Thoracic aorta (tissue), 2 donors: ENCODE measurements around the gene TRIM62. TPM values are rescaled to one million over a fixed set of nuclear protein-coding genes. Genes with fewer than 3 reads are reported as not detected.

Experiments
- ATAC-seq: fragments of 150-250 bp; one replicate; pipeline ENCODE4 v1.8.0; 2017; ENCODE audit warnings: low read depth; ENCODE audit not compliant: insufficient number of reproducible peaks, low FRiP score
- DNase-seq: peaks from one replicate; pipeline ENCODE4 v3.0.0-alpha.2; 2020; ENCODE audit warnings: low spot score
- H3K27ac ChIP-seq, 2 donors: fragments of 200-600 bp; sonication (generic); 1 replicate in 1 of 2; 2 replicates in 1 of 2; pipeline ENCODE4 v1.5.1; 2016; ENCODE audit warnings: mild to moderate bottlenecking in 2 of 2, moderate library complexity in 2 of 2
- H3K27me3 ChIP-seq: fragments of 200-600 bp; sonication (generic); replicated peaks from 2 replicates; pipeline ENCODE4 v1.6.0; 2016; ENCODE audit warnings: mild to moderate bottlenecking; ENCODE audit not compliant: insufficient read depth
- H3K36me3 ChIP-seq: fragments of 200-600 bp; sonication (generic); one replicate; pipeline ENCODE4 v1.5.1; 2016
- H3K4me1 ChIP-seq, 2 donors: fragments of 200-600 bp; sonication (generic); 1 replicate in 1 of 2; 2 replicates in 1 of 2; pipeline versions ENCODE4 v1.5.1 to v1.6.0; 2016; ENCODE audit warnings: low read depth in 2 of 2, mild to moderate bottlenecking in 1 of 2; ENCODE audit not compliant: control insufficient read depth in 1 of 2
- H3K4me3 ChIP-seq: fragments of 200-600 bp; sonication (generic); 2 replicates; pipeline ENCODE4 v1.5.1; 2016; ENCODE audit warnings: mild to moderate bottlenecking
- H3K9me3 ChIP-seq: fragments of 200-600 bp; sonication (generic); 2 replicates; pipeline ENCODE4 v1.5.1; 2016
- total RNA-seq, 2 donors: library from RNA; depleted of rRNA; stranded (reverse); fragments of >200 nt; gene quantifications; one replicate each; pipeline versions ENCODE4 v1.1.0 to v1.2.3, GENCODE V29; 2016
- TF ChIP-seq, protein P1 (sequence below): fragments of 200-600 bp; sonication (generic); IDR thresholded peaks from one replicate; pipeline ENCODE4 v1.5.1; 2019; ENCODE audit warnings: antibody characterized with exemption

TRIM62 gene
- total RNA-seq, 2 donors from 2014 or later: 13.0 to 14.0 TPM

DNA sequence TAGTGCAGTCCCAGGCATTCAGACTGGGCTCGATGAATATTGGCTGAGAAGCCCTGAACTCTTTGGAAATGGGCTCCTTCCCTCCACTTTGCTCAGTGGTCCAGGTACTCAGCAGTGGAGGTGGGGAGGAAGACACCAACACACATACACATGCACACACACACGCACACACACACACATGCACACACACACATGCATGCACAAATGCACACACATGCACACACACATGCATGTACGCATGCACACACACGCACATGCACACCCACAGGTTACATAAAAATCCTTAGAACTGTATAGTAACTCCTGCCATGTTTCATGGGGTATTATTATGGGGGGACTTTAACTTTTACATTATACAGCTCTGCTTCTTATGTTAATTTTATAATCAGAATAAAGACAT lies 5.0 kb downstream of the TRIM62 start:
- Histone ChIP-seq H3K27ac (no peak overlapping the region), H3K27me3 (no peaks in the 10 kb centered on the region), H3K36me3 (no peaks in the 10 kb centered on the region), H3K4me3 (no peak overlapping the region), H3K9me3 (no peaks in the 10 kb centered on the region), H3K4me1 (peaks cover 0 to 5% of the 10 kb centered on the region in 2 donors)
- TF ChIP-seq, protein P1, sequence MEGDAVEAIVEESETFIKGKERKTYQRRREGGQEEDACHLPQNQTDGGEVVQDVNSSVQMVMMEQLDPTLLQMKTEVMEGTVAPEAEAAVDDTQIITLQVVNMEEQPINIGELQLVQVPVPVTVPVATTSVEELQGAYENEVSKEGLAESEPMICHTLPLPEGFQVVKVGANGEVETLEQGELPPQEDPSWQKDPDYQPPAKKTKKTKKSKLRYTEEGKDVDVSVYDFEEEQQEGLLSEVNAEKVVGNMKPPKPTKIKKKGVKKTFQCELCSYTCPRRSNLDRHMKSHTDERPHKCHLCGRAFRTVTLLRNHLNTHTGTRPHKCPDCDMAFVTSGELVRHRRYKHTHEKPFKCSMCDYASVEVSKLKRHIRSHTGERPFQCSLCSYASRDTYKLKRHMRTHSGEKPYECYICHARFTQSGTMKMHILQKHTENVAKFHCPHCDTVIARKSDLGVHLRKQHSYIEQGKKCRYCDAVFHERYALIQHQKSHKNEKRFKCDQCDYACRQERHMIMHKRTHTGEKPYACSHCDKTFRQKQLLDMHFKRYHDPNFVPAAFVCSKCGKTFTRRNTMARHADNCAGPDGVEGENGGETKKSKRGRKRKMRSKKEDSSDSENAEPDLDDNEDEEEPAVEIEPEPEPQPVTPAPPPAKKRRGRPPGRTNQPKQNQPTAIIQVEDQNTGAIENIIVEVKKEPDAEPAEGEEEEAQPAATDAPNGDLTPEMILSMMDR: no peak
- ATAC-seq: no peak
- DNase-seq: no peak

DNA sequence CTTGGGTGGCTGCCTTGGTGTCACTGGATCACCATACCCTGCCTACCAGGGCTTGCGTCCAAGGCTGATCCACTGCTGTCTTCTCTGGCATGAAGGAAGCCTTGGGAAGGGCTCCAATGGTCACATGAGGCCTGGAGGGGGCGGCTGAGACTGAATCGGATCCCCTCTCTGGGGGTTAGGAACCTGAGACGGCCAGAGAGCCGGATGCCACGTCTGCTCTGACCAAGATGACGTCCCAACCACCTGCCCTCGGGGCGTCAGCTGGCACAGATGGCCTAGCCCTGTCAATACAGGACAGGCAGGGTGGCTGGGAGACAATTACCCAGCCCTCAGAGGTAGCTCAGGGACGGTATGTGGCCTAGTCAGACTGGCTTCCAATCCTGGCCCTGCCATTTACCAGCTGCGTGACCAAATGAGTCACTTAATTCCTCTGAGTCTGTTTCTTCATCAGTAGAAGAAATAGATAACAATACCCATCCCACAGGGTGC lies 5.4 kb downstream of the TRIM62 start:
- H3K27ac ChIP-seq: no peak overlapping the region
- H3K9me3 ChIP-seq: no peaks in the 10 kb centered on the region
- no peak for ATAC-seq
- no peaks in the 10 kb centered on the region for H3K36me3 ChIP-seq
- H3K27me3 ChIP-seq: no peaks in the 10 kb centered on the region
- peaks cover 0 to 5% of the 10 kb centered on the region in 2 donors for H3K4me1 ChIP-seq
- DNase-seq: no peak
- TF ChIP-seq, protein P1: no peak
- H3K4me3 ChIP-seq: no peak overlapping the region

DNA sequence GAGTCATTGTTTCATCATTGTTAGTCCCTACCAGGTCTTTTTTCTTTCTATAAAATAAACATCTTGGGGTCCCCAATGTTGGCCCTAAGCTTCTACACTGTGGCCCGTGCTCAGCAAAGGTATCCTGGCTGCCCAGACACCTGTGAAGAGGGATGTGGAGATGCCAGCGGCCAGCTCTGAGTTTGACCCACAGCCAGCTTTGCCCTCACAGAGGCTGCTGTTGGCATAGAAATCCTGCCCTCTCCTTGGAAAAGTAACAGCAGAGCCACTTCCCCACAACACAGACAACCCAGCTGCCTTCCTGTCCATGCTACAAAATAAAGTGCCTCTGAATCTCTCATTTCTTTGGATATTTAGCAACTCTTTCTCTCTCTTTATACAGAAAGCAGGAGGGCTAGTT lies 6.0 kb downstream of the TRIM62 start:
- TF ChIP-seq, protein P1: no peak
- no peak overlapping the region for H3K27ac ChIP-seq

DNA sequence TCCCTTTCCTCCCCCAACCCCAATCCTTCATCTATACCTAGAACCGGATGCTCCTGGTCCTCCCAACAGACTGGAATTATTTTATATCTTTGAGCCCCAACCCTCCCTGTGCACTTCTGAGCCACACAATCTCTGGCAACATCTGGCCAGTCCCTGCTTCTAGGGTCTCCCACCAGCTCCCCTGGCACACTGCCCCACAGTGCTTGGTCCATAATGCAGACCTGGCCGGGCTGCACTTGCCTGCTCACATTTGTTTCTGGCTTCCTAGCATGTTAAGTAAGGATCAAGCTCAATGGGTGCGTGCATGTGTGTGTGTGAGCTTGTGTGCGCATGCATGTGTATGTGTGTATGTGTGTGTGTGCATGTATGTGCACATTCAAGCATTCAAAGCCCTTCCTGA lies 8.8 kb downstream of the TRIM62 start:
- H3K27ac ChIP-seq: no peak overlapping the region
- DNase-seq (no peak), ATAC-seq (no peak)
- TF ChIP-seq, protein P1: no peak
- H3K9me3 ChIP-seq: no peaks in the 10 kb centered on the region
- no peaks in the 10 kb centered on the region for H3K27me3 ChIP-seq
- no peaks in the 10 kb centered on the region for H3K36me3 ChIP-seq
- no peaks in the 10 kb centered on the region for H3K4me1 ChIP-seq
- H3K4me3 ChIP-seq: no peak overlapping the region

More for the DNA sequence above, 6.0 kb downstream of the TRIM62 start:
- Histone ChIP-seq H3K4me3 (no peak overlapping the region), H3K36me3 (no peaks in the 10 kb centered on the region), H3K27me3 (no peaks in the 10 kb centered on the region), H3K9me3 (no peaks in the 10 kb centered on the region), H3K4me1 (peaks cover 0 to 5% of the 10 kb centered on the region in 2 donors)
- no peak for ATAC-seq
- no peak for DNase-seq

DNA sequence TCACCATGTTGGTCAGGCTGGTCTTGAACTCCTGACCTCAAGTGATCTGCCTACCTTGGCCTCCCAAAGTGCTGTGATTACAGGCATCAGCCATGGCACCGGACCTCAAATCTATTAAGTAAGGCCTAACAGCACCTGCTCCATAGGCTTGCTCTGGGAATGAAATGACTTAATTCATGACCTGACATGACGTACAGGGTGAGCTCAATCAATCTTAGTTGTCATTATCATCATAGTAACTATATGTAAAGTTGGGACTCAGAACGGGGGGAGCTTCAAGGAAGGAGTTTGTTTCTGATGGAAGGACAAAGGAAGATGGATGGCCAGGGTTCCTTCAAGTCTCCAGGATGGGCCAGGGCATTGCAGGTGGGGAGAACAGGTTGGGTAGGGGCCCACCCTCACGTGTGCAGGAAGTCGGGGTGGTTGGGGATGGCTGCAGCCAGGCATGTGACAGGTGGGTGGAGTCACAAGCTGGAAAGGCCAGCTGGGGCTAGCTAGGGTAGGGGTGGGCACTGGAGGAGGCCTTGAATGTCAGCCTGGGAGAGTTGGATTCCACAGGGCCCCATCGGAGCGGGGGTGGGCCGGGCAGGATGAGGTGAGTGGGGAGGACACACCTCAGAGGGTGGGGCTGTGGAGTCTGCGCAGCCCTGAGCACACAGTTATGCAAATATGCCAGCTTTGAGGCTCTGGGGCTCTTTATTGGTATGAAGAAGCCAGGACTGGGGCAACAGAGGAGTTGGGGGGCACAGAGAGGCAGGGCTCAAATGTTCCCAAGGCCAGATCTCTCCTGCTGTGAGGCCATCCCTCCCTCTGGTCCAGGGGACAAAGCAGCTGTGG lies 9.6 kb downstream of the TRIM62 start:
- no peaks in the 10 kb centered on the region for H3K4me1 ChIP-seq
- TF ChIP-seq, protein P1: no peak
- DNase-seq (no peak), ATAC-seq (no peak)
- no peaks in the 10 kb centered on the region for H3K36me3 ChIP-seq
- H3K27me3 ChIP-seq: no peaks in the 10 kb centered on the region
- no peak overlapping the region for H3K4me3 ChIP-seq
- H3K9me3 ChIP-seq: no peaks in the 10 kb centered on the region
- H3K27ac ChIP-seq: no peak overlapping the region
